NCI-H2196 (cell line): ENCODE results near the gene RPS27L.

Source experiments
- DNase-seq: peaks from one replicate; lab custom pipeline; 2025; ENCODE audit not compliant: unreplicated experiment; lab: John Stamatoyannopoulos, UW

Gene RPS27L

GRCh38 chr15:63188247-63188925 is 31.1 kb upstream of the RPS27L start:
- no peak for DNase-seq

DNA sequence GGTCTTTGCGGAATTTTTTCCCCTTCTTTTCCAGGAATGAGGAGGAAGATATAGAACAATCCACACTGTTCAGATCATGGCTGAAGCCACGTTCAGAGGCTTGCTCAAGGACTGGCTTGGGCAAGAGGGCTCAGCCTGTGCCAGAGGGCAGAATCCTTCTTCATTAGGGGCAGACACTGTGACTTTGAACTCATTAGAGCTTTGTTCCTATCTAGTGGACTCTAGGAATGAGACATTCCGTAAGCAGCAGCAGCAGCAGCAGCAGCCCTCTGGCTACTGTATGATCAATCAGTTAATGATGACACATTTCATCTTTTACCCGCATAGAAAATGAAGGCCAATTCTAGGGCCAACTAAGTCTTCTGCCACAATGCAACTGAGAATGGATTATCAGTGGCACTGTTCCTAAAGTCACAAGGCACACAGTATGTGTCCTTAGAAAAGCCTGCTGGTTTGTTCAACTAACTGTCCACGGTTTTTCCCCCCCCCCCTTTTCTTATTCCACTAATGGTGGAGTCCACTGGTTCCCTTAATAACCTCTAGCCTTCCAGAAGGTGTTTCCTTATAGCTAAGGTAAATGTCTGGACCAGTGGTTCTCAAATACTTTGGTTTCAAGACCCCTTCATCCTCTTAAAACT is 30.4 kb upstream of the RPS27L start:
- DNase-seq, result no peak

GRCh38 chr15:63186065-63186464 is 28.8 kb upstream of the RPS27L start:
- DNase-seq, result no peak

- no peak for DNase-seq
These were observed 27.9 kb upstream of the RPS27L start for GRCh38 chr15:63185206-63185605.

- no peak for DNase-seq
These were observed 24.4 kb upstream of the RPS27L start for GRCh38 chr15:63181648-63182047.

DNA sequence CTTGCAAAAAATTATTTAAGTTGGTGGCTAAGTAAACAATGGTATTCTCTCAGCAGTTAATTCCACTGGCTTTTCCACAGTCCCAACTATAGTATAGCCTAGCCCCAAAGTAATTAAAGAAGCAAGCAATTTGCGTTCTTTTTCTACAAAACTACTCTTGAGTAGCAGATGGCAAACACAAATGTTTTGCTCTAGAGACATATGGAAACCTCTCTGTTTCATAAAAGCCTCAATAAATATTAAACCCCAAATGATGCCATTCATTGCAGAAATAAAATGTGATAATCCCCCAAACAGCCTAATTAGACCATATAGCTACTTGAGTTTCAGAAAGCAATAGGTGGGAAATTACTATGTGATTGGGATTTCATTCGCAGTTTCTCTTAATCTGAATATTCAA is 23.5 kb upstream of the RPS27L start:
- no peak for DNase-seq

DNA sequence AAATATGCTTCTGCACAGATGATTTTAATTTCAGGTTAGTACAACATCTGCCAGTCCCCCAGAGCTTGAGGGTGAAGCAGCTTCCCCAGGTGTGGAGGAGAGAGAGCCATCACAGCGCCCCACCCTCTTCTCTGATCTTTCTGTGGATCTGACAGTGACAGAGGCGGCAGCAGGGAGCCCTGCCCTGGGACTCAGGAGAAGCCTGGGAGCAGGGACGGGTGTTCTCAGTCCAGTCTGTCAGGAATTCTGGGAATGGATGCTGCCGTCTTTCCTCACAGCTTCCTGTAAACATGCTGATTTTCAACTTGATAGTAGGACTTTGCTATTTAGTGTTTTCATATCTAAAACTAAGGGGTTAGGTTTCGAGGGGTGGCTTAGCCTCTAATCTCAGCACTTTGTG is 20.8 kb upstream of the RPS27L start:
- DNase-seq, result no peak

DNA sequence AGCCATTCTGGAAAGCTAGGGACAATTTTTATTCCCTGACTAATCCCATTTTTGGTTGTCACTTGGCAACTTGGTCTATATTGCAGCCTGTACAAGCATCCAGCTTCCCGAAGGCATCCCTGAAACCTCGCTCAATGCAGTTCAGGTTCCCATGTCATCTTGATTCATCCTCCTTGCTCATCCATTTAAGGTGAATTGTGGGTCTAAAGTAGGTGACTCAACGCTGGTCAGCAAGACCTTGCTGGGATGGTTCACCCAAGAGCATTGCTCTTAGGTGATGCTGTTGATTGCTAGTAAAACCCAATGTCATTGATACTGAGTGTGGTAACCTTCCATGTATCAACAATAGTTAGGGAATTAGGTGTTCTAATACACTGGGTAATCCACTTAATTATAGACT is 19.0 kb upstream of the RPS27L start:
- no peak for DNase-seq

GRCh38 chr15:63172851-63173451 is 15.7 kb upstream of the RPS27L start:
- no peak for DNase-seq

- no peak for DNase-seq
These were observed 15.1 kb upstream of the RPS27L start for GRCh38 chr15:63172376-63172775.

GRCh38 chr15:63169788-63170187 is 12.5 kb upstream of the RPS27L start:
- no peak for DNase-seq

GRCh38 chr15:63166219-63166618 is 8.9 kb upstream of the RPS27L start:
- no peak for DNase-seq

DNA sequence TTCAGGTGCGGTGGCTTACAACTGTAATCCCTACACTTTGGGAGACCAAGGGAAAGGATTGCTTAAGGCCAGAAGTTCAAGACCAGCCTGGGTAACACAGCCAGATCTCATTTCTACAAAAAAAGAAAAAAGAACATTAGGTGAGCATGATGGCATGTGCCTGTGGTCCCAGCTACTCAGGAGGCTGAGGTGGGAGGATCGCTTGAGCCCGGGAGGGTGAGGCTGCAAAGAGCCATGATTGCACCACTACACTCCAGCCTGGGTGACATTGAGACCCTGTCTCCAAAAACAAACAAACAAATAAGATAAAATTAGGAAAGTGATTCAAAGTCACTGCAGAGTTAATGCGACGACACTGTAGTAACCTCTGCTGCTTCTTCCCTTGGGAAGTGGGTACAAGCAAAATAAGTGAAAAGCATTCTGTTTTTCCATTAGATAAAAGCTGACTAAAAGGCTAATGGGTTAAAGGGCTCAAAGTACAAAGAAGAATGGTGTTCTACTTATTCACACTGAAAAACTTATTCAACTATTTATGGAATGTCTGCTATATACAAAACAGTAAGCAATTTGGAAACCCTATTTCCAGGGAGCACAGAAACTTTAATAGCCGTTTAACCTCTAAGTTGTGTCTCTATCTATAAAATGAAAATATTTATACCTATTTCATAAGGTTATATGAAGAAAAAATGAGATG is 8.0 kb upstream of the RPS27L start:
- DNase-seq, result no peak

DNA sequence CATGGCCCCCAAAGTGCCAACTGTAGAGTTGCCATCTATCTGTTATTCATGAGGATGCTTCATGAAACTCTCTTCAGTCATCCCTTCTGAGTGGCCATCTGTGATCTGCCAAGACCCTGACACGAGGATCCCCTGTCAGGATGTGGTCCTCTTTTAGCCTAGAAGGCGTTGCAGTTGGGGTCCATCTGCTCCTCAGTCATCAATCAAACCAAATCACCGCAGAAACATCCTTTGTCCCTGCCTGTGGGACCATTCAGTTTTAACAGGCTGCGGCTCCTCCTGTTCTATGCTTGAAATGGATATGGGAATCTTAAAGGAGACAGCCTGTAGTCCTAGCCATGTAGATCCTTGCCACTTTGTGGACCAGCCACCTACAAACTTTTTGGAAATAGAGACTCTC is 5.9 kb upstream of the RPS27L start:
- no peak for DNase-seq

DNA sequence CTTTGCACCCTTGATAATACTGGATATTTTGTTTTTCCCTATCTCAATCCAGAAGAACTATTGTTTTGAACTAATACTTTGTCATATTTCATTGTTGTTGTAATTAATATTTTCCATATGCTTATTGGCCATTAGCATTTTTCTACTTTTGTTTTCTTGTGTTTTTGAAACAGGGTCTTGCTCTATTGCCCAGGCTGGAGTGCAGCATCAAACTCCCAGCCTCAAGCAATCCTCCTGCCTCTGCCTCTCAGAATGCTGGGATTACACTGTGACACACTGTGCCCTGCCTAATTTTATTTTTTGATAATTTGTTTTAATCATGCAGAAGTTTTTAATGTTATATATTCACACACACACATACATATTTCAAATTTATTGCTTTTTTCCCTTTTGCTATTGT is 3.4 kb upstream of the RPS27L start:
- DNase-seq, result no peak

DNA sequence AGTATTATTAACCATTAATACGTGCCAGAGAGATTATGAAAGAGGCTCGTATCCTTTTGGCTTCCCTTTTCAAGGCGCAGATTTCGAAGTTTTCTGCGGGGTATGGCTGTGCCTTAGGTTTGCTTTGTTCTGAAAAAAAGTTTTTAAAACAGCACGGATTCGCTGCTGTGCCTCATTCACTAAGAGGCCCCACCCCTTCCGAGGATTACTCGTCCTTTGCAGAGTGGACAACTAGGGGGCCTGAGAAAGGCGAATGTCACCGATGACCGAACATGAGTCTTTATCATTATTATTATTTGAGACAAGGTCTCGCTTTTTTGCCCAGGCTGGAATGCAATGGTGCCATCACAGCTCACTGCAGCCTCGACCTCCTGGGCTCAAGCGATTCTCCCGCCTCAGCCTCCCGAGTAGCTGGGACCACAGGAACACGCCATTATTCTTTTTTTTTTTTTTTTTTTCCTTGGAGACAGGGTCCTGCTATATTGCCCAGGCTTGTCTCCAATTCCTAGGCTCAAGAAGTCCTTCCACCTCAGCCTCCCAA is 684 bp upstream of the RPS27L start:
- peak; percentile 7 for DNase-seq

DNA sequence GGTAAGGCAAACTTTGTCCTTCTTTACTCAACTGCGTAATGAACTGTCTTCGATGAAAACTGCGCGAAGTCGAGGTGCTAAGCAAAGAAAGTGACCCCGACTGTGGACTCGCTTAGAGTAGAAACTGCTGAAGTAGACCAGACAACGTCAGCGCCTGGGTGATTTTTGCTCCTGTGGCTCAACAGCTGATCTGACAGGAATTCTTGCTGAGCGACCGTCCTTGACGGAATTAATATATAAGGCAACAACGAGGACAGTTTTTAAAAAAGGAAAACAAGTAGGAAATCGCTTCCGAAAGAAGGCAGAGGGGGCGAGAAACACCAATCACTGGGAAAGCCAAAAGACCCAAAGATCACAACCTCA is 541 bp downstream of the RPS27L start:
- DNase-seq, result no peak

DNA sequence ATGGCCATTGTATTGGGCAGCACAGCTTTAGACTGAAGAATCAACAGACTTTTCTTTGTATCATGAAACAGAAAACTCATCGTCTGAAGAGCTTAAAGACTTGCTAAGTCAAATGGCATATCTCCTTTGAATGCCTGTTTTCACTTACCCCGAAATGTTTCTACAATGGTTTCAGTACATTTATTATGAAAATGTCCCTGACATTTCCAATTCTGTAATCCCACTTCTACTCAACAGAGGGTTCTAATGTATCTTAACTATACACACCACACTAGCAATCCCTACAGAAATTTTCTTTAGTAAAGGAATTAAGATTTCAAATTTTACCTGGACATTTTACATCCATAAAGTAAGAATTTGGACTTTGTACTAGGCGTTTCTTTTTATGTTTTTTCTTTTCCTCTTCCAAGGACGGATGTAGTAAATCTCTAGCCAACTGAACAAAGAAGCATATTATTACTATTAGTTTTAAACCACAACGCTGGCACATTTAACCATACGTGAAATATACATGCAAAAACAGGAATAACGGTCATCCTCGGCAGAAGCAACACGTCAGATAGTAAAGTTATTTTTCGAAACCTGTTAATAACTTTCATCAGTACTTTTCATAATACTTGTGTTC is 1.1 kb downstream of the RPS27L start:
- no peak for DNase-seq

DNA sequence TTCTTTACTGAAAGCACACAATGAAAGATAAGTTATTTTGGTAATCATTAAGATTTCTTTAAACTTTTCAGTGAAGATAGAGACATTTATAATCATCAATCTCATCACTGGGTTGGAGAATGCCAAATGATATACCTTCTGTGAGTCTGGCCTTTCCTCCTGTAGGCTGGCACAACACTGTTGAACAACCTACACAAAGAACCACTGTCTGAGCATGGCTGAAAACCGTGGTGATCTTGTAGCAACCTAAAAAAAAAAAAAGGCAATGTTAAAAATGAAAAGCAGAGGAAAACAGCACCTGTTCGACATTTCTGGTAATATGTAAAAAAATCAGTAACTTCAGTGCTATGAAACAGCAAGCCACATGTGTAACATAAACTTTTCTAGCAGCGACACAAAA is 1.8 kb downstream of the RPS27L start:
- no peak for DNase-seq

DNA sequence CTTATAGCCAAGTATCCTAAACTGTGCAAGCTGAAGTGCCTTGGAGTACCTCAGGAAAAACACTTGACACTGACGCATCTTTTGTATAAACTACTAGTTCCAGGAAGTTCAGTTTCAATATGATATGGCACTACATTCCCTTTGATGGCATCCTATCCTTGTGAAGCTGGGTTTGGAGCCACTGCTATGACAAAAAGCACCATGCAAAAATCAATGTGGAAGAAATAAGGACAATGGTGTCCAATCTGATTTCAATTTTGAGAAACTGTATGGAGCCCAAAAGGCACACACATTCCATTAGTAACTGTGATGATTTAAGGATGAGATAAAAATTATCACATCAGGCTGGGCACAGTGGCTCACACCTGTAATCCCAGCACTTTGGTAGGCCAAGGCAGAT is 5.6 kb downstream of the RPS27L start:
- DNase-seq, result no peak

GRCh38 chr15:63146684-63147083 is 10.6 kb downstream of the RPS27L start:
- DNase-seq, result no peak
